ENCODE measurements around the gene MSMB. TPM values are rescaled to one million over a fixed set of nuclear protein-coding genes. Genes with fewer than 3 reads are reported as not detected.

Gene MSMB
- total and polyA plus RNA-seq, 9 of the 15 experiments (the other 6 are each of a cell fraction or from before 2014, with no cell fraction given) = 0.21 to 0.60 TPM; not detected in 7

DNA sequence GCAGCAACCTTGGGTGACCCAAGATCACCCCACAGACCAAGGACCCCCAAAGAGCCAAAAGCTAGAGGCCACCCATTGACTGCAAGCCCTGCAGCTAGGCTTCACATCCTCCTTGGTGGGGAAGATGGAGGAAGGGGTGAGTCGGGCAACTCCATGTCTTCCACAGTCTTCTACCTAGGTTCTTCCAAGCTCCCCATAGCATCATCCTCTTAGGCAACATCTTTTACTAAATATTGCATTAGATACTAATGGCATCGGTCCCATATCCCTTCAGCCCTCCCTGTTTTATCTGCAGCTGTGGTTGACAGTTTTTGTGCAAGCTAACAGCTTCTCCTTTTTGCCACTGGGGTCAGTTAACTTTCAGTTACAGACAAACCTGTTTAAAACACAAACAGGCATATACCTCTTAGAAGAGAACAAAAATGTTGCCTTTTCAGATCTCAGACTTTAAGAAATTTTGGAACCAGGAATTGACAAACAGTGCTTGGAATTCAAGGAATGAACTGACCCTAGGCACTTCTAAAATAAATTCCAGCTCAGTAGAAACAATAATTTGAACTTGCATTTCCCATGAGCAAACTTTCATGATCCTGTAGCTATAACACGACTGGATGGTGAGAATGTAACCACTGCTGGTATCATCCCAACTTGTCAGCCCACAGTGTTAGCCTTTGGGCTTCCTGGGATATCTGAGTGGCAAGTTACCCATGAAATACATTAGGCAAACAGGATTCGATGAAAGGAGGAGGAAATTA, 33.9 kb upstream of the MSMB start (continued):
- TF ChIP-seq HIVEP1 (CRISPR knock-in tag; IDR thresholded peaks at IDR 0.05) (no peak), POLR3A (IDR thresholded peaks at IDR 0.05; ENCODE audit: borderline replicate concordance, extremely low read depth, insufficient read depth, insufficient read length) (no peak), CXXC5 (CRISPR knock-in tag; IDR thresholded peaks at IDR 0.05) (no peak), ZFP36 (IDR thresholded peaks at IDR 0.05; ENCODE audit: low read depth, low read length, partially characterized antibody) (no peak), DIDO1 (tag; IDR thresholded peaks at IDR 0.05; ENCODE audit: low read depth) (no peak), ZNF785 (CRISPR knock-in tag; IDR thresholded peaks at IDR 0.05) (no peak), ZNF224 (CRISPR knock-in tag; IDR thresholded peaks at IDR 0.05) (no peak), NRF1 (conservative IDR thresholded peaks at IDR 0.05 in 1 of 2, IDR thresholded peaks at IDR 0.05 in 1 of 2) (no peak)
- TF ChIP-seq, protein P1, sequence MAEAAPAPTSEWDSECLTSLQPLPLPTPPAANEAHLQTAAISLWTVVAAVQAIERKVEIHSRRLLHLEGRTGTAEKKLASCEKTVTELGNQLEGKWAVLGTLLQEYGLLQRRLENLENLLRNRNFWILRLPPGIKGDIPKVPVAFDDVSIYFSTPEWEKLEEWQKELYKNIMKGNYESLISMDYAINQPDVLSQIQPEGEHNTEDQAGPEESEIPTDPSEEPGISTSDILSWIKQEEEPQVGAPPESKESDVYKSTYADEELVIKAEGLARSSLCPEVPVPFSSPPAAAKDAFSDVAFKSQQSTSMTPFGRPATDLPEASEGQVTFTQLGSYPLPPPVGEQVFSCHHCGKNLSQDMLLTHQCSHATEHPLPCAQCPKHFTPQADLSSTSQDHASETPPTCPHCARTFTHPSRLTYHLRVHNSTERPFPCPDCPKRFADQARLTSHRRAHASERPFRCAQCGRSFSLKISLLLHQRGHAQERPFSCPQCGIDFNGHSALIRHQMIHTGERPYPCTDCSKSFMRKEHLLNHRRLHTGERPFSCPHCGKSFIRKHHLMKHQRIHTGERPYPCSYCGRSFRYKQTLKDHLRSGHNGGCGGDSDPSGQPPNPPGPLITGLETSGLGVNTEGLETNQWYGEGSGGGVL (CRISPR knock-in tag; IDR thresholded peaks at IDR 0.05) = no peak
- TF ChIP-seq, protein P2, sequence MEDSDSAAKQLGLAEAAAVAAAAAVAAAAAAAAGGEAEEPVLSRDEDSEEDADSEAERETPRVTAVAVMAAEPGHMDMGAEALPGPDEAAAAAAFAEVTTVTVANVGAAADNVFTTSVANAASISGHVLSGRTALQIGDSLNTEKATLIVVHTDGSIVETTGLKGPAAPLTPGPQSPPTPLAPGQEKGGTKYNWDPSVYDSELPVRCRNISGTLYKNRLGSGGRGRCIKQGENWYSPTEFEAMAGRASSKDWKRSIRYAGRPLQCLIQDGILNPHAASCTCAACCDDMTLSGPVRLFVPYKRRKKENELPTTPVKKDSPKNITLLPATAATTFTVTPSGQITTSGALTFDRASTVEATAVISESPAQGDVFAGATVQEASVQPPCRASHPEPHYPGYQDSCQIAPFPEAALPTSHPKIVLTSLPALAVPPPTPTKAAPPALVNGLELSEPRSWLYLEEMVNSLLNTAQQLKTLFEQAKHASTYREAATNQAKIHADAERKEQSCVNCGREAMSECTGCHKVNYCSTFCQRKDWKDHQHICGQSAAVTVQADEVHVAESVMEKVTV (CRISPR knock-in tag; IDR thresholded peaks at IDR 0.05) = no peak
